Uterus (tissue), 4 donors: Measurements from ENCODE around the gene EYS. TPM values are rescaled to one million over a fixed set of nuclear protein-coding genes. Genes with fewer than 3 reads are reported as not detected.
"Not testable (repeated sequence)": the region's sequence is repeated elsewhere in the genome, so short reads cannot be mapped to it uniquely, and the experiment has no call there.

Experiments
- DNase-seq, 2 donors: peaks; one replicate each; pipeline ENCODE4 v3.0.0-alpha.2; 2019 to 2020
- H3K27ac ChIP-seq, 2 donors: fragments of 200-600 bp; sonication (generic); 1 replicate in 1 of 2; 2 replicates in 1 of 2; pipeline ENCODE4 v1.5.1; 2016 to 2018
- H3K27me3 ChIP-seq, 2 donors: fragments of 200-600 bp; sonication (generic); one replicate each; pipeline ENCODE4 v1.5.1; 2018 to 2019; ENCODE audit warnings: control low read depth in 1 of 2
- H3K36me3 ChIP-seq, 2 donors: fragments of 200-600 bp; sonication (generic); one replicate each; pipeline ENCODE4 v1.5.1; 2019; ENCODE audit warnings: control low read depth in 1 of 2
- H3K4me1 ChIP-seq, 2 donors: fragments of 200-600 bp; sonication (generic); one replicate each; pipeline ENCODE4 v1.5.1; 2018 to 2019; ENCODE audit warnings: control low read depth in 1 of 2
- H3K4me3 ChIP-seq, 2 donors: fragments of 200-600 bp; sonication (generic); 1 replicate in 1 of 2; 2 replicates in 1 of 2; pipeline ENCODE4 v1.5.1; 2018 to 2019; ENCODE audit warnings: mild to moderate bottlenecking in 1 of 2
- H3K9me3 ChIP-seq, 2 donors: fragments of 200-600 bp; sonication (generic); one replicate each; pipeline ENCODE4 v1.5.1; 2019; ENCODE audit warnings: control low read depth in 1 of 2
- CTCF ChIP-seq, 4 experiments: fragments of 200-600 bp in 2 of 4; fragments of 450-650 bp in 2 of 4; sonication (generic) in 2 of 4; IDR thresholded peaks; one replicate each; pipeline ENCODE4 v1.5.1; 2016 to 2019; ENCODE audit warnings: antibody characterized with exemption in 4 of 4, mild to moderate bottlenecking in 2 of 4, moderate library complexity in 1 of 4
- POLR2A ChIP-seq, 2 donors: fragments of 450-650 bp; IDR thresholded peaks; one replicate each; pipeline ENCODE4 v1.6.1; 2016; ENCODE audit warnings: antibody characterized with exemption in 2 of 2, mild to moderate bottlenecking in 1 of 2, moderate library complexity in 1 of 2
- intact Hi-C: fragments of 100-400 bp; cut with DNase I; formaldehyde crosslinking; loops from one replicate; pipeline ENCODE4 v1.15.1; 2023; ENCODE audit warnings: low total_unique reads
- total RNA-seq, 4 donors: library from RNA; depleted of rRNA in 3 of 4; stranded (reverse); fragments of >200 nt in 3 of 4; gene quantifications; one replicate each; pipeline versions ENCODE4 v1.1.0 to v1.2.4, GENCODE V29; 2014 to 2023
- donor health status: DM: yes; HTN: yes; CAD: no.

EYS gene
- total RNA-seq, 4 donors from 2014 or later, result 1.3 TPM; not detected in 3

- Histone ChIP-seq H3K36me3 (no peaks in the 10 kb centered on the region), H3K27ac (no peak overlapping the region), H3K27me3 (no peaks in the 10 kb centered on the region), H3K4me1 (no peaks in the 10 kb centered on the region), H3K4me3 (no peak overlapping the region), H3K9me3 (no peaks in the 10 kb centered on the region)
- DNase-seq, result no peak
- intact Hi-C loops, result no loop called here
- TF ChIP-seq CTCF (IDR thresholded peaks at IDR 0.05) (no peak), POLR2A (IDR thresholded peaks at IDR 0.05) (no peak)
Measured at GRCh38 chr6:65006788-65007187, 700.2 kb downstream of the EYS start.

- H3K36me3 ChIP-seq, result no peaks in the 10 kb centered on the region
- H3K27ac ChIP-seq, result no peak overlapping the region
- no peak overlapping the region for H3K4me3 ChIP-seq
- TF ChIP-seq POLR2A (IDR thresholded peaks at IDR 0.05) (no peak), CTCF (IDR thresholded peaks at IDR 0.05) (no peak)
- H3K9me3 ChIP-seq, result no peaks in the 10 kb centered on the region
- no peak for DNase-seq
- intact Hi-C loops, result no loop called here
- no peaks in the 10 kb centered on the region for H3K27me3 ChIP-seq
- H3K4me1 ChIP-seq, result no peaks in the 10 kb centered on the region
Measured at GRCh38 chr6:65004283-65004682, 702.7 kb downstream of the EYS start.

GRCh38 chr6:65002882-65003281 lies 704.1 kb downstream of the EYS start:
- H3K36me3 ChIP-seq, H3K27me3 ChIP-seq, DNase-seq, H3K4me3 ChIP-seq, H3K9me3 ChIP-seq, H3K4me1 ChIP-seq, H3K27ac ChIP-seq, intact Hi-C loops: not testable (repeated sequence)

- no peaks in the 10 kb centered on the region for H3K27me3 ChIP-seq
- H3K27ac ChIP-seq, result no peak overlapping the region
- intact Hi-C loops, result no loop called here
- H3K4me3 ChIP-seq, result no peak overlapping the region
- H3K36me3 ChIP-seq, result no peaks in the 10 kb centered on the region
- no peak for DNase-seq
- TF ChIP-seq CTCF (IDR thresholded peaks at IDR 0.05), result no peak
- H3K9me3 ChIP-seq, result no peaks in the 10 kb centered on the region
- H3K4me1 ChIP-seq, result no peaks in the 10 kb centered on the region
Measured at GRCh38 chr6:65000815-65001214, 706.2 kb downstream of the EYS start.

- H3K27ac ChIP-seq, result no peak overlapping the region
- TF ChIP-seq CTCF (IDR thresholded peaks at IDR 0.05) (no peak), POLR2A (IDR thresholded peaks at IDR 0.05) (no peak)
- H3K4me1 ChIP-seq, result no peaks in the 10 kb centered on the region
- no peaks in the 10 kb centered on the region for H3K27me3 ChIP-seq
- no peaks in the 10 kb centered on the region for H3K9me3 ChIP-seq
- H3K4me3 ChIP-seq, result no peak overlapping the region
- no peak for DNase-seq
- intact Hi-C loops, result no loop called here
- H3K36me3 ChIP-seq, result no peaks in the 10 kb centered on the region
Measured at GRCh38 chr6:64998204-64998603, 708.8 kb downstream of the EYS start.

GRCh38 chr6:64996301-64996700 lies 710.7 kb downstream of the EYS start:
- Histone ChIP-seq H3K9me3 (no peaks in the 10 kb centered on the region), H3K27me3 (no peaks in the 10 kb centered on the region), H3K4me1 (no peaks in the 10 kb centered on the region), H3K27ac (no peak overlapping the region), H3K4me3 (no peak overlapping the region), H3K36me3 (no peaks in the 10 kb centered on the region)
- no peak for DNase-seq
- no peak for TF ChIP-seq CTCF (IDR thresholded peaks at IDR 0.05)
- TF ChIP-seq POLR2A (IDR thresholded peaks at IDR 0.05), result no peak
- intact Hi-C loops, result no loop called here
